Measurements from ENCODE around the gene SLC25A45.

DNA sequence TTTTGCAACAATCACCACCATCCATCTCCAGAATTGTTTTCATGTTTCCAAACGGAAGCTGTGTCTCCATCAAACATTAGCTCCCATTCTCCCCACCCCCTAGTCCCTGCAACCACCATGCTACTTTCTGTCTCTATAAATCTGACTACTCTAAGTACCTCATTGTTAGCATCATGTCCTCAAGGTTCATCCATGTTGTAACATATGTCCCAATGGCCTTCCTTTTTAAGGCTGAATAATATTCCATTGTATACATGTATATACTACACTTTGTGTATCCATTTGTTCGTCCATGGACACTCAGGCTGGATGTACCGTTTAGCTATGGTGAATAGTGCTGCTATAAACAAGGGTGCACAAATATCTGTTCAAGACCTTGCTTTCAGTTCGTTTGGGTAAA, 57.0 kb downstream of the SLC25A45 start:
- TF ChIP-seq, protein P1, sequence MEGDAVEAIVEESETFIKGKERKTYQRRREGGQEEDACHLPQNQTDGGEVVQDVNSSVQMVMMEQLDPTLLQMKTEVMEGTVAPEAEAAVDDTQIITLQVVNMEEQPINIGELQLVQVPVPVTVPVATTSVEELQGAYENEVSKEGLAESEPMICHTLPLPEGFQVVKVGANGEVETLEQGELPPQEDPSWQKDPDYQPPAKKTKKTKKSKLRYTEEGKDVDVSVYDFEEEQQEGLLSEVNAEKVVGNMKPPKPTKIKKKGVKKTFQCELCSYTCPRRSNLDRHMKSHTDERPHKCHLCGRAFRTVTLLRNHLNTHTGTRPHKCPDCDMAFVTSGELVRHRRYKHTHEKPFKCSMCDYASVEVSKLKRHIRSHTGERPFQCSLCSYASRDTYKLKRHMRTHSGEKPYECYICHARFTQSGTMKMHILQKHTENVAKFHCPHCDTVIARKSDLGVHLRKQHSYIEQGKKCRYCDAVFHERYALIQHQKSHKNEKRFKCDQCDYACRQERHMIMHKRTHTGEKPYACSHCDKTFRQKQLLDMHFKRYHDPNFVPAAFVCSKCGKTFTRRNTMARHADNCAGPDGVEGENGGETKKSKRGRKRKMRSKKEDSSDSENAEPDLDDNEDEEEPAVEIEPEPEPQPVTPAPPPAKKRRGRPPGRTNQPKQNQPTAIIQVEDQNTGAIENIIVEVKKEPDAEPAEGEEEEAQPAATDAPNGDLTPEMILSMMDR (IDR thresholded peaks at IDR 0.05): no peak
- TF ChIP-seq POLR2A (IDR thresholded peaks at IDR 0.05): no peak

Measured in heart left ventricle (tissue), 13 donors.